Ectodermal cell (in vitro differentiated cells): ENCODE data around the gene NKG7.

Experiments used
- H3K27ac ChIP-seq: 2 replicates; pipeline ENCODE4 v1.7.0; 2013; ENCODE audit warnings: mild to moderate bottlenecking, low read depth, low read length; ENCODE audit not compliant: insufficient read depth, poor library complexity, severe bottlenecking
- H3K27me3 ChIP-seq: 2 replicates; pipeline ENCODE4 v1.7.0; 2013; ENCODE audit warnings: mild to moderate bottlenecking, low read length; ENCODE audit not compliant: insufficient read depth, control insufficient read depth, poor library complexity, severe bottlenecking
- H3K36me3 ChIP-seq: one replicate; pipeline ENCODE4 v1.7.0; 2013; ENCODE audit warnings: low read length; ENCODE audit not compliant: control insufficient read depth, insufficient read depth
- H3K4me1 ChIP-seq: one replicate; pipeline ENCODE4 v1.7.0; 2013; ENCODE audit warnings: low read length; ENCODE audit not compliant: control insufficient read depth, insufficient read depth
- H3K4me3 ChIP-seq: 2 replicates; pipeline ENCODE4 v1.7.0; 2013; ENCODE audit warnings: low read depth, low read length, control low read depth; ENCODE audit not compliant: insufficient read depth
- H3K9me3 ChIP-seq: 2 replicates; pipeline ENCODE4 v1.7.0; 2013; ENCODE audit warnings: mild to moderate bottlenecking, low read length, moderate library complexity; ENCODE audit not compliant: control insufficient read depth
- WGBS, 2 experiments: methylation state at CpG; one replicate each; pipeline ENCODE4 v1.1.7; 2013; ENCODE audit warnings: missing lambda C conversion rate in 2 of 2; 5-methylcytosine and 5-hydroxymethylcytosine counted together

The NKG7 gene

GRCh38 chr19:51337141-51337860, 35.2 kb downstream of the NKG7 start:
- no peak overlapping the region for H3K4me3 ChIP-seq
- H3K27ac ChIP-seq: no peak overlapping the region
- no peaks in the 10 kb centered on the region for H3K36me3 ChIP-seq
- H3K27me3 ChIP-seq: peaks cover 22% of the 10 kb centered on the region
- no peaks in the 10 kb centered on the region for H3K4me1 ChIP-seq
- H3K9me3 ChIP-seq: no peaks in the 10 kb centered on the region
- 95 to 97% methylated on average over 13 of the region's 13 CpGs for WGBS, 2 experiments

GRCh38 chr19:51333836-51334460, 38.5 kb downstream of the NKG7 start:
- H3K27me3 ChIP-seq: no peaks in the 10 kb centered on the region
- WGBS, 2 experiments: 93% methylated on average over 13 of the region's 13 CpGs
- no peaks in the 10 kb centered on the region for H3K9me3 ChIP-seq
- H3K27ac ChIP-seq: no peak overlapping the region
- no peak overlapping the region for H3K4me3 ChIP-seq
- no peaks in the 10 kb centered on the region for H3K4me1 ChIP-seq
- peaks cover 10% of the 10 kb centered on the region for H3K36me3 ChIP-seq

- Histone ChIP-seq H3K27ac (no peak overlapping the region), H3K4me3 (no peak overlapping the region), H3K4me1 (no peaks in the 10 kb centered on the region), H3K27me3 (peaks cover 10% of the 10 kb centered on the region), H3K36me3 (peaks cover 10% of the 10 kb centered on the region), H3K9me3 (no peaks in the 10 kb centered on the region)
- 92 to 94% methylated on average over 6 of the region's 6 CpGs for WGBS, 2 experiments
Observed at GRCh38 chr19:51331716-51332115, 40.7 kb downstream of the NKG7 start.

GRCh38 chr19:51331193-51331592, 41.3 kb downstream of the NKG7 start:
- Histone ChIP-seq H3K27ac (no peak overlapping the region), H3K4me1 (no peaks in the 10 kb centered on the region)

GRCh38 chr19:51330366-51330765, 42.1 kb downstream of the NKG7 start:
- Histone ChIP-seq H3K4me1 (no peaks in the 10 kb centered on the region), H3K4me3 (no peak overlapping the region), H3K9me3 (no peaks in the 10 kb centered on the region), H3K27me3 (peaks cover 11% of the 10 kb centered on the region), H3K27ac (no peak overlapping the region), H3K36me3 (peaks cover 10% of the 10 kb centered on the region)
- 95 to 97% methylated on average over 4 of the region's 4 CpGs for WGBS, 2 experiments

More at GRCh38 chr19:51331193-51331592, 41.3 kb downstream of the NKG7 start:
- WGBS, 2 experiments: 80 to 82% methylated on average over 3 of the region's 3 CpGs
- Histone ChIP-seq H3K9me3 (no peaks in the 10 kb centered on the region), H3K27me3 (peaks cover 11% of the 10 kb centered on the region), H3K4me3 (no peak overlapping the region), H3K36me3 (peaks cover 10% of the 10 kb centered on the region)

GRCh38 chr19:51329411-51329810, 43.0 kb downstream of the NKG7 start:
- Histone ChIP-seq H3K27me3 (peaks cover 11% of the 10 kb centered on the region), H3K4me1 (no peaks in the 10 kb centered on the region), H3K27ac (no peak overlapping the region), H3K9me3 (no peaks in the 10 kb centered on the region), H3K36me3 (peaks cover 10% of the 10 kb centered on the region), H3K4me3 (no peak overlapping the region)
- WGBS, 2 experiments: 91 to 92% methylated on average over 5 of the region's 5 CpGs

GRCh38 chr19:51327066-51328001, 45.1 kb downstream of the NKG7 start:
- Histone ChIP-seq H3K27ac (no peak overlapping the region), H3K4me1 (no peaks in the 10 kb centered on the region), H3K9me3 (no peaks in the 10 kb centered on the region), H3K4me3 (no peak overlapping the region), H3K27me3 (peaks cover 11% of the 10 kb centered on the region), H3K36me3 (peaks cover 10% of the 10 kb centered on the region)
- WGBS, 2 experiments: 61 to 63% methylated on average over 75 of the region's 75 CpGs

GRCh38 chr19:51326216-51327065, 46.0 kb downstream of the NKG7 start:
- H3K27me3 ChIP-seq: peaks cover 11% of the 10 kb centered on the region
- no peak overlapping the region for H3K27ac ChIP-seq
- no peaks in the 10 kb centered on the region for H3K9me3 ChIP-seq
- peaks cover 10% of the 10 kb centered on the region for H3K36me3 ChIP-seq
- H3K4me1 ChIP-seq: no peaks in the 10 kb centered on the region
- H3K4me3 ChIP-seq: no peak overlapping the region
- WGBS, 2 experiments: 77 to 81% methylated on average over 34 to 36 of the region's 36 CpGs

- no peaks in the 10 kb centered on the region for H3K36me3 ChIP-seq
- H3K27me3 ChIP-seq: peaks cover 11% of the 10 kb centered on the region
- 92 to 94% methylated on average over 26 of the region's 26 CpGs for WGBS, 2 experiments
- H3K4me3 ChIP-seq: no peak overlapping the region
- H3K9me3 ChIP-seq: no peaks in the 10 kb centered on the region
- no peaks in the 10 kb centered on the region for H3K4me1 ChIP-seq
- H3K27ac ChIP-seq: no peak overlapping the region
Observed at GRCh38 chr19:51325161-51325976, 47.1 kb downstream of the NKG7 start.
